Peyer's patch (tissue), 4 donors: Measurements from ENCODE around the gene PEF1. TPM values are rescaled to one million over a fixed set of nuclear protein-coding genes. Genes with fewer than 3 reads are reported as not detected.

Experiments used
- DNase-seq, 3 donors: peaks; one replicate each; pipeline ENCODE4 v3.0.0-alpha.2; 2017 to 2019
- H3K27ac ChIP-seq, 4 donors: fragments of 200-600 bp; sonication (generic); one replicate each; pipeline ENCODE4 v1.5.1; 2016 to 2019
- H3K27me3 ChIP-seq, 2 donors: fragments of 200-600 bp; sonication (generic); one replicate each; pipeline ENCODE4 v1.5.1; 2019
- H3K36me3 ChIP-seq, 3 donors: fragments of 200-600 bp; sonication (generic); one replicate each; pipeline ENCODE4 v1.5.1; 2016 to 2019
- H3K4me1 ChIP-seq, 4 donors: fragments of 200-600 bp; sonication (generic); one replicate each; pipeline ENCODE4 v1.5.1; 2016 to 2019
- H3K4me3 ChIP-seq, 4 donors: fragments of 200-600 bp; sonication (generic); 1 replicate in 3 of 4; 2 replicates in 1 of 4; pipeline ENCODE4 v1.5.1; 2016 to 2019; ENCODE audit warnings: mild to moderate bottlenecking in 1 of 4
- H3K9me3 ChIP-seq, 4 donors: fragments of 200-600 bp; sonication (generic); one replicate each; pipeline ENCODE4 v1.5.1; 2016 to 2019; ENCODE audit warnings: mild to moderate bottlenecking in 1 of 4
- CTCF ChIP-seq, 6 experiments: fragments of 450-650 bp in 4 of 6; fragments of 200-600 bp in 2 of 6; sonication (generic) in 1 of 6; IDR thresholded peaks; one replicate each; pipeline ENCODE4 v1.5.1; 2017 to 2019; ENCODE audit warnings: antibody characterized with exemption in 6 of 6, mild to moderate bottlenecking in 3 of 6, moderate library complexity in 1 of 6
- POLR2A ChIP-seq, 2 donors: fragments of 450-650 bp; IDR thresholded peaks; one replicate each; pipeline ENCODE4 v1.5.1; 2017; ENCODE audit warnings: antibody characterized with exemption in 2 of 2, mild to moderate bottlenecking in 2 of 2, moderate library complexity in 2 of 2
- total RNA-seq, 4 donors: library from RNA; depleted of rRNA; stranded (reverse); fragments of >200 nt; gene quantifications; one replicate each; pipeline ENCODE4 v1.1.0, GENCODE V29; 2016

The PEF1 gene
- total RNA-seq, 4 donors from 2014 or later: 49.5 to 116 (median 59.8) TPM

GRCh38 chr1:31681415-31681814, 36.7 kb upstream of the PEF1 start:
- DNase-seq: no peak
- Histone ChIP-seq H3K4me1 (no peaks in the 10 kb centered on the region), H3K4me3 (no peak overlapping the region), H3K9me3 (no peaks in the 10 kb centered on the region), H3K27me3 (no peaks in the 10 kb centered on the region), H3K36me3 (peaks cover 0 to 5% (median 0%) of the 10 kb centered on the region in 3 donors), H3K27ac (no peak overlapping the region)
- TF ChIP-seq CTCF (IDR thresholded peaks at IDR 0.05) (no peak), POLR2A (IDR thresholded peaks at IDR 0.05) (no peak)

DNA sequence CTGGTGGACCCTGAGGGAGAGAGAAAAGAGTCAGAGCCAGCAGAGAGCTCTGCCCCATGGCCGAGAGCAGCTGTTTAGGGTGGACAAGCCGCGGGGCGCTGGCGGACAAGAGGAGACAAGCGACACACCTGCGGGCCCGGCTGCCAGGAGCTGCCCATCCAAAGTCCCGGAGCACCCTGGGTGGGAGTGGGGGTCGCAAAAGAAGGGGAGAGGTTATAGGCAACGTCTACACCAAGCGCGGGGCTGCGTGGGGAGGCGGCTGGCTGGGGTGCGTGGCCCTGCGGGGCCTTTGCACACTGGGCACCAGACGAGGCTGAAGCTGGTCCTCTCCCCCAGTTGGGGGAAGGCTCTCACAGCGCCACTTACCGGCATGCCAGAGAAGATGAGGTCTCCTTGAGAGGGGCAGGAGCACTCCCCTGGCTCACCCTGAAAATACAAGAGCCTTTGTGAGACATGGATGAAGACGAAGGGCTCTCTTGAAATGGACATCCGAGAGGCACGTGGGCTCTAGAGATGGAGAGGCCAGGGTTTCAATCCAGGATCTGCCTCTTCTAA, 35.1 kb upstream of the PEF1 start:
- H3K36me3 ChIP-seq: no peaks in the 10 kb centered on the region

GRCh38 chr1:31679091-31679490, 34.4 kb upstream of the PEF1 start:
- TF ChIP-seq POLR2A (IDR thresholded peaks at IDR 0.05): no peak
- TF ChIP-seq CTCF (IDR thresholded peaks at IDR 0.05): no peak
- DNase-seq: no peak
- H3K4me3 ChIP-seq: no peak overlapping the region
- no peak overlapping the region for H3K27ac ChIP-seq
- H3K4me1 ChIP-seq: no peaks in the 10 kb centered on the region
- H3K36me3 ChIP-seq: no peaks in the 10 kb centered on the region
- H3K9me3 ChIP-seq: no peaks in the 10 kb centered on the region
- no peaks in the 10 kb centered on the region for H3K27me3 ChIP-seq

More for the DNA sequence above, 35.1 kb upstream of the PEF1 start:
- no peak overlapping the region for H3K27ac ChIP-seq
- no peaks in the 10 kb centered on the region for H3K4me1 ChIP-seq
- DNase-seq: no peak
- no peaks in the 10 kb centered on the region for H3K9me3 ChIP-seq
- no peak for TF ChIP-seq CTCF (IDR thresholded peaks at IDR 0.05)
- no peak for TF ChIP-seq POLR2A (IDR thresholded peaks at IDR 0.05)
- H3K27me3 ChIP-seq: no peaks in the 10 kb centered on the region
- no peak overlapping the region for H3K4me3 ChIP-seq

- no peaks in the 10 kb centered on the region for H3K9me3 ChIP-seq
- TF ChIP-seq POLR2A (IDR thresholded peaks at IDR 0.05) (no peak), CTCF (IDR thresholded peaks at IDR 0.05) (no peak)
- no peaks in the 10 kb centered on the region for H3K27me3 ChIP-seq
These were observed 34.0 kb upstream of the PEF1 start for GRCh38 chr1:31678681-31679080.

GRCh38 chr1:31677949-31678348, 33.3 kb upstream of the PEF1 start:
- no peaks in the 10 kb centered on the region for H3K9me3 ChIP-seq
- no peaks in the 10 kb centered on the region for H3K27me3 ChIP-seq
- no peak for TF ChIP-seq POLR2A (IDR thresholded peaks at IDR 0.05)
- TF ChIP-seq CTCF (IDR thresholded peaks at IDR 0.05): no peak
- H3K27ac ChIP-seq: no peak overlapping the region
- no peaks in the 10 kb centered on the region for H3K4me1 ChIP-seq
- H3K36me3 ChIP-seq: no peaks in the 10 kb centered on the region
- no peak overlapping the region for H3K4me3 ChIP-seq
- DNase-seq: no peak

More at GRCh38 chr1:31678681-31679080, 34.0 kb upstream of the PEF1 start:
- Histone ChIP-seq H3K4me1 (no peaks in the 10 kb centered on the region), H3K4me3 (no peak overlapping the region), H3K27ac (no peak overlapping the region), H3K36me3 (no peaks in the 10 kb centered on the region)
- no peak for DNase-seq

DNA sequence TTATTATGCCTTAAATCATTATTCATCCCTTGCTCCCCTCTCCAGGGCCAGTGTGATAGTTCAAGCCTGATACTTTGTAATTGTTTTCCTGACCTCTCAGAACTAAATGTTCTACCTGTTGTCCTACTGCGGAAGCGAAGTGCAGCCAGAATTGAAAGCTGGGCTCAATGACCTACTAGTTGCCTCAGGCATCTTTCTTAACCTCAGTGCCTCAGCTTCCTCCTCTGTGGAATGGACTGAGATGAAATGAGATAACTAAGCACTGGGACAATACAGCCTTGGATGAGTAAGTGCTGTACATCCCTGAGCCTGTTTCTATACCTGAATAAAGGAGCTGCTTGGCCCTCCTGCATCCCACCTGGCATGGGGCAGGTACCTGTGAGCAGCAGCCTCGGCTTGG, 32.7 kb upstream of the PEF1 start:
- no peak overlapping the region for H3K4me3 ChIP-seq
- H3K36me3 ChIP-seq: no peaks in the 10 kb centered on the region
- TF ChIP-seq POLR2A (IDR thresholded peaks at IDR 0.05) (no peak), CTCF (IDR thresholded peaks at IDR 0.05) (no peak)
- H3K9me3 ChIP-seq: no peaks in the 10 kb centered on the region
- no peak for DNase-seq
- H3K27me3 ChIP-seq: no peaks in the 10 kb centered on the region
- no peak overlapping the region for H3K27ac ChIP-seq
- no peaks in the 10 kb centered on the region for H3K4me1 ChIP-seq
